ENCODE measurements around the gene NDUFS2.

DNA sequence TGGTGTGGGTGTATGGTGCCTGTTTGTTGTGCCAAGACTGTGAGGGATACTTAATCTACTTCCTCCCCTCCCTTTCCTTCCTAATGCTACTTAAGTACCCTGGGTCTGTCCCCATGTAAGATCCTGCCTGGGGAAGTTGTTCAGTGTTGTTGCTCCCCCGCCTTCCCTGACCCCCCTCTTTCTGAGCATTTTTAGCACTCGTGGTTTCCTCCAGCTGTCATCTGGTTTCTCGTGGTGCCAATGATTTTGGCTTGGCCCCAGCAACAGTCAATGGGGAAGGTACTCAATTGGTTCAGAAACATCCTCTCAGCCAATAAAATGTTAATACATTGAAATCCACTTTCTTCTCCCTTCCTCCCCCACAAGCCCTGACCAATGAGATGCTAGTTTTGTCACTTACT lies 16.9 kb upstream of the NDUFS2 start:
- TF ChIP-seq, protein P1, sequence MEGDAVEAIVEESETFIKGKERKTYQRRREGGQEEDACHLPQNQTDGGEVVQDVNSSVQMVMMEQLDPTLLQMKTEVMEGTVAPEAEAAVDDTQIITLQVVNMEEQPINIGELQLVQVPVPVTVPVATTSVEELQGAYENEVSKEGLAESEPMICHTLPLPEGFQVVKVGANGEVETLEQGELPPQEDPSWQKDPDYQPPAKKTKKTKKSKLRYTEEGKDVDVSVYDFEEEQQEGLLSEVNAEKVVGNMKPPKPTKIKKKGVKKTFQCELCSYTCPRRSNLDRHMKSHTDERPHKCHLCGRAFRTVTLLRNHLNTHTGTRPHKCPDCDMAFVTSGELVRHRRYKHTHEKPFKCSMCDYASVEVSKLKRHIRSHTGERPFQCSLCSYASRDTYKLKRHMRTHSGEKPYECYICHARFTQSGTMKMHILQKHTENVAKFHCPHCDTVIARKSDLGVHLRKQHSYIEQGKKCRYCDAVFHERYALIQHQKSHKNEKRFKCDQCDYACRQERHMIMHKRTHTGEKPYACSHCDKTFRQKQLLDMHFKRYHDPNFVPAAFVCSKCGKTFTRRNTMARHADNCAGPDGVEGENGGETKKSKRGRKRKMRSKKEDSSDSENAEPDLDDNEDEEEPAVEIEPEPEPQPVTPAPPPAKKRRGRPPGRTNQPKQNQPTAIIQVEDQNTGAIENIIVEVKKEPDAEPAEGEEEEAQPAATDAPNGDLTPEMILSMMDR (IDR thresholded peaks at IDR 0.05) = no peak
- no peak for TF ChIP-seq POLR2A (IDR thresholded peaks at IDR 0.05)
